DMS53 treated with DMSO at 0.1 percent for 48 hours (cell line): ENCODE results near the gene NECAB3.

Source experiments
- DNase-seq: peaks from one replicate; lab custom pipeline; 2025; ENCODE audit not compliant: unreplicated experiment; lab: John Stamatoyannopoulos, UW

The NECAB3 gene

GRCh38 chr20:33622705-33623365 lies 51.4 kb downstream of the NECAB3 start:
- DNase-seq = no peak

- DNase-seq = no peak
These were observed 52.4 kb downstream of the NECAB3 start for GRCh38 chr20:33621717-33622400.

DNA sequence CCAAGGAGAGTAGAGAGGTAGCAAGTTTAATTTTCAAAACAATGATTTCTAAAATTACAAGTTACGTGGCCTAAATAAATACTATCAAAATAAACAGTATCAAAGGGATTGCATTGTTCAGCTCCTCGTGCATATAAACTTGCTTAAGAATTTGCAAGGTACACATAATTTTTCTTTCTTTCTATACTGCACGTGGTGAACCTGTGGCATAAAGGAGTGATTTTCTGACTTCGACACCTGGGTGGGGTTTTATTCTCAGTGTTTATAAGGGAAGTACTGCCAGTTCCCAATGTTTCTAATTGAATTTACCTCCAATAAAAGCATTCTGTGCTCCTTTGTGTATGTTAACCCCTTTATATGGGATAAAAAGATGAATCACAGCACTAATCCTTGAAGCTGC lies 62.2 kb downstream of the NECAB3 start:
- DNase-seq = no peak

DNA sequence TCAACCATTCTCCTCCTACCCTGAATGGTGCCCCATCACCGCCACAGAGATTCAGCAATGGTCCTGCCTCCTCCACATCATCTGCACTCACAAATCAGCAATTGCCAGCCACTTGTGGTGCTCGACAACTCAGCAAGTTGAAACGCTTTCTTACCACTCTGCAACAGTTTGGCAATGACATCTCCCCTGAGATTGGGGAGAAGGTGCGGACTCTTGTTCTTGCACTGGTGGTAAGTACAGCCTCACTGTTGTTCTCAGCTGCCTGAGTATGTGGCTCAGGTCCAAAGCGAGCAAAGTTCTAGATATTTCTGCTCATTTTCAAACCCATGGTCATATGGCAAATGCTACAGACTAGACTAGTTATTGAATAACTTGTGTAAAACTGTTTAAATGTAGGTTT lies 63.1 kb downstream of the NECAB3 start:
- no peak for DNase-seq

GRCh38 chr20:33609504-33609903 lies 64.7 kb downstream of the NECAB3 start:
- DNase-seq = no peak
